ENCODE data around the gene PRR29.

- TF ChIP-seq, protein P1, sequence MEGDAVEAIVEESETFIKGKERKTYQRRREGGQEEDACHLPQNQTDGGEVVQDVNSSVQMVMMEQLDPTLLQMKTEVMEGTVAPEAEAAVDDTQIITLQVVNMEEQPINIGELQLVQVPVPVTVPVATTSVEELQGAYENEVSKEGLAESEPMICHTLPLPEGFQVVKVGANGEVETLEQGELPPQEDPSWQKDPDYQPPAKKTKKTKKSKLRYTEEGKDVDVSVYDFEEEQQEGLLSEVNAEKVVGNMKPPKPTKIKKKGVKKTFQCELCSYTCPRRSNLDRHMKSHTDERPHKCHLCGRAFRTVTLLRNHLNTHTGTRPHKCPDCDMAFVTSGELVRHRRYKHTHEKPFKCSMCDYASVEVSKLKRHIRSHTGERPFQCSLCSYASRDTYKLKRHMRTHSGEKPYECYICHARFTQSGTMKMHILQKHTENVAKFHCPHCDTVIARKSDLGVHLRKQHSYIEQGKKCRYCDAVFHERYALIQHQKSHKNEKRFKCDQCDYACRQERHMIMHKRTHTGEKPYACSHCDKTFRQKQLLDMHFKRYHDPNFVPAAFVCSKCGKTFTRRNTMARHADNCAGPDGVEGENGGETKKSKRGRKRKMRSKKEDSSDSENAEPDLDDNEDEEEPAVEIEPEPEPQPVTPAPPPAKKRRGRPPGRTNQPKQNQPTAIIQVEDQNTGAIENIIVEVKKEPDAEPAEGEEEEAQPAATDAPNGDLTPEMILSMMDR (IDR thresholded peaks at IDR 0.05; ENCODE audit: poor library complexity, severe bottlenecking), result no peak
- TF ChIP-seq POLR2AphosphoS5 (IDR thresholded peaks at IDR 0.05) (no peak), EP300 (conservative IDR thresholded peaks at IDR 0.05; ENCODE audit: poor library complexity, severe bottlenecking) (no peak)
Measured at GRCh38 chr17:63988127-63988478, 10.0 kb upstream of the PRR29 start.
